Activated CD4-positive, CD25-positive, alpha-beta regulatory T cell treated with anti-CD3 and anti-CD28 coated beads, Interleukin-2, amount 50 U/mL, for 16 hours (primary cell): ENCODE measurements around the gene ZNF101.
"Not testable (repeated sequence)": the region's sequence is repeated elsewhere in the genome, so short reads cannot be mapped to it uniquely, and the experiment has no call there.

Experiments
- DNase-seq: peaks from one replicate; pipeline ENCODE4 v3.0.0-alpha.2; 2020; ENCODE audit warnings: low read depth, low spot score

The ZNF101 gene

DNA sequence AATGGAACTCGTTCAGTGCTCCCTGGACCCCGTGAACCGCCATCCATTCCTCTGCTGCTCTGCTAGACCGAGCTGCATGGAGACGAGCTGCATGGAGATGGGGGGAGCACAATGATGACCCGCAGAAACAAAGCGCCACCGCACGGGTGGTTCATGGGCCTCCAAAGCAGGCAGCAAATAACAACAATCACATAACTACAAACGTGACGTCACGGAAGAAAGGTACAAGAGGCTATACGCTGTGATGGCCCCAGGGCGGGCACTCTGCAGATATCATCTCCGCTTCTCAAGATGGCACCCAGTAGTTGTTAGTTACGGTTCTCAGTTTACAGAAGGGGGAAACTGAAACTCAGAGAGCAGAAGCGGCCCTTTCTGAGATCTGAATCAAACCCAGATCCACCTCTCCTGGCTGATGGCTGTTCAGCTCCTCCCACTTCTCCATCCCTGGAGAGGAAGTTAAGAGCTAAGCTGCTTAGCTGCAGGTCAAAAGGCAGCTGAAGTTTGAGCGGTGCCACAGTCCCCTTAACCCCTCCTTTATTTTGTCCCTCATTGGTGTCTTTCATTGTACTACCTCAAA lies 6.9 kb upstream of the ZNF101 start:
- DNase-seq = no peak

DNA sequence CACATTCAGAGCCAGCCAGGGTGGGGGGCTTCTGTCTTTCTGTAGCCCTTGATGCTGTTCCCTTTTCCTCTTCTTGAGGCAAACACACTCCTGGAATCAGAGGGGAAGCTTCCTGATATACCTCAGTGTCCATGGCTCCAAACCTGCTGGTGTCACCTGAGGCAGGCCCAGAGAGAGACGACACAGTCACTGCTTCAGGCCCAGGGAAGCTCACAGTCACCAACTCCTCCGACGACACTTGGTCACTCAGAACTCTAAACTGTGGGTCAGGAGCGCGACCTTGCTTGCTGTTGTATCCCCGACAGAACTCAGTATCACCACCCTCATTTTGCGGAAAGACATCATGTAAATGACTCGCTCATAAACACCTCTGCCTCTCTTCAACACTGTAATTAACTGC lies 6.3 kb upstream of the ZNF101 start:
- no peak for DNase-seq

DNA sequence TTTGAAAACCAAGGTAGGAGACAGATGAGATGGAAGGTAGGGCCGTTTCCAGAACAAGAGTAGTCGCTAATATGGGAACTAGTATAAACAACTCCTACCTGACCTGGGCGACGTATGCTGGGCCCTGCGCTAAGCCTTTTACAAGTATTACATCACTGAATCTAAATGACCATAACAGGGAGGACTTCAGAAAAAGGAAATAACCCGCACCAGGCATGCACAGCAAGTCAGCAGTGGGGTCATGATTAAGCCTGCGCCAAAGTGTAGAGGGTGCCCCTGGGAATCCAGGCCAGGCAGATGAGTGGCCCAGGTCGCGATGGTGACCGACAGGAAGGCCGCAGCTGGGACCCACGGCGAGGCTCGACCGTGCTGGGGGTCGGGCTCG lies 5.8 kb upstream of the ZNF101 start:
- no peak for DNase-seq

DNA sequence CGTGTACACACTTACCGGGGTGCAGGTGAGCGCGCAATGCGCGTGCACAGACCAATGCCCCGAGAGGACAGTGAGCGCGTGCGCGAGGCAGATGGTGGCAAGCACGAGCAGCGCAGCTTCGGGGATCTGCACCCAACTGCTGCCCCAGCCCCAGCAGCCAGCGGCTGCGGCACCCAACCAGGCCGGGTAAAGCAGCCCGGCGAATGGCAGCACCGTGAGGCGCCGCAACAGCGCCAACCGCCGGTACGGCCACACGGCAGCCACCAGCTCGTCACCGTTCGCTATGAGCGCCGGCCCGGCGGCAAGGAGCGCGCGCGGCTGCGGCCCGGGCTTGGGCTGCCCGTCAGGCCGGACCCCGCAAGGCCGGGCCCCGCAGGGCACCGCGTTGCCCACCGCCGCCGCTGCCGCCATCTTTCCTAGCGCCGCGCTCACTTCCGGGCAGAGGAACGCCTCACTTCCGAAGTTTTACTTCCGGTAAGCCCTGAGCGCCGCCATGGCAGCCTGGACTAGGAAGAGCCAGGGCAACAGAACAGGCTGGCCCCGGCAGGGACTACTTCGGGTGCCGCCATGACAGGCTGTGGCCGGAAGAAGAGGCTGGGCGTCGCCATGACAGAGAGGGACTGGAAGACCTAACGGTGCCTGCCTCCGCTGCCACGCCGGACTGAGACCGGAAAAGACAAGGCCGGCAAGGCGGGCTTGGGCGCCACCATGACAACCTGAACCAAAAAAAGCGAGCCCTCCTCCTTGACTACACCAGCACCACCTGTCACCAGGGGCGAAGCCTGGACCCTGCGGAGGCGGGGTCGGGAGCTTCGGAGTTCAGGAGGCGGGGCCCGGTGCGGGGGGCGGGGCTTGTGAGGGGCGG lies 5.2 kb upstream of the ZNF101 start, which contains the start of gene ATP13A1:
Gene ATP13A1 (minus strand): TSS at position 421 of the 865 bp plus-strand sequence. CDS start 10 bp downstream, at position 411.
- peak; percentile 90 for DNase-seq

DNA sequence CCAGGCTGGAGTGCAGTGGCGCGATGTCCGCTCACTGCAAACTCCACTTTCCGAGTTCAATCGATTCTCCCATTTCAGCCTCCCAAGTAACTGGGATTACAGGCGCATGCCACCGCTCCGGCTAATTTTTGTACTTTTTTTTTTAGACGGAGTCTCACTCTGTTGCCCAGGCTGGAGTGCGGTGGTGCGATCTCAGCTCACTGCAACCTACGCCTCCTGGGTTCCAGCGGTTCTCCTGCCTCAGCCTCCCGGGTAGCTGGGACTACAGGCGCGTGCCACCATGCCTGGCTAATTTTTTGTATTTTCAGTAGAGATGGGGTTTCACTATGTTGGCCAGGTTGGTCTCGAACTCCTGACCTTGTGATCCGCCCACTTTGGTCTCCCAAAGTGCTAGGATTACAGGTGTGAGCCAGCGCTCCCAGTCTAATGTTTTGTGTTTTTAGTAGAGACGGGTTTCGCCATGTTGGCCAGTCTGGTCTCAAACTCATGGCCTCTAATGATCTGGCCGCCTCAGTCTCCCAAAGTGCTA lies 3.2 kb upstream of the ZNF101 start:
- not testable (repeated sequence) for DNase-seq

DNA sequence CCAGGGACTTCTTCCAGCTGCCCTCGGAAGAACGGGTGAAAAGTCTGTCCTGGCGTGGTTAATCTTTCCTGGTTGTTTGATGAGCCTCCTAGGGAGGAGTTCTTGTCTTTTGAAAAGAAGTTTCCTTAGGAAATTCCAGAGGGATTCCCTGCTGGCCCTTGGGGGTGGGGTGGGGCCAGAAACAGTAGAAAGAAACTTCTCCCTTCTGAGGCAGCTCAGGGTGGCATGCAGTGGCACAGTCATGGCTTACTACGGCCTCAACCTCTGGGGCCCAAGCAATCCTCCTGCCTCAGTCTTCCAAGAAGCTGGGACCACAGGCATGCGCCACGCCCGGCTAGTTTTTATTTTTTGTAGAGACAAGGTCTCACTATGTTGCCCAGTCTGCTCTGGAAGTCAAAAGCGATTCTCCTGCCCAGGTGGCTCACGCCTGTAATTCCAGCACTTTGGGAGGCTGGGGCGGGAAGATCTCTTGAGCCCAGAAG lies 1.5 kb downstream of the ZNF101 start:
- DNase-seq = no peak

DNA sequence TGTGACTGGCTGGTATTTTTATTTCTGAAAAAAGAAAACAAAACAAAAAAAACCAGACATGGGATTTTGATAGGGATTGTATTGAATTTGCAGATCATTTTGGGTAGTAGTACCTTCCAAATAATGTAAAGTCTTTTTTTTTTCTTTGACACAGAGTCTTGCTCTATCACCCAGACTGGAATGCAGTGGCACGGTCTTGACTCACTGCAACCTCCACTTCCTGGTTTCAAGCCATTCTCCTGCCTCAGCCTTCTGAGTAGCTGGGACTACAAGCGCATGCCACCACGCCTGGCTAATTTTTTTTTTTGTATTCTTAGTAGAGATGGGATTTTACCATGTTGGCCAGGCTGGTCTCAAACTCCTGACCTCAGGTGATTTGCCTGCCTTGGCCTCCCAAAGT lies 4.2 kb downstream of the ZNF101 start:
- no peak for DNase-seq

DNA sequence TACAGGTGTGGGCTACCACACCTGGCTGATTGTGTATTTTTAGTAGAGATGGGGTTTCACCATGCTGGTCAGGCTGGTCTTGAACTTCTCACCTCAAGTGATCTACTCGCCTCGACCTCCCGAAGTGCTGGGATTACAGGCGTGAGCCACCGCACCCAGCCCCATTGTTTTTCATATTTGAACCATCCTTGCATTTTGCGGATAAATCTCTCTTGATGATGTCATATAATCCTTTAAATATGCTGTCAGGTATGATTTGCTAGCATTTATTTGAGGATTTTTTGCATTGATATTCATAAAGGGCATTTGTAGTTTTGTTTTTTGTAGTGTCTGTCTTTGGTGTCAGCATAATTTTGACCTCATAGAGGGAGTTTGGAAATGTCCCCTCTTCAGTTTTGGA lies 5.7 kb downstream of the ZNF101 start:
- no peak for DNase-seq

DNA sequence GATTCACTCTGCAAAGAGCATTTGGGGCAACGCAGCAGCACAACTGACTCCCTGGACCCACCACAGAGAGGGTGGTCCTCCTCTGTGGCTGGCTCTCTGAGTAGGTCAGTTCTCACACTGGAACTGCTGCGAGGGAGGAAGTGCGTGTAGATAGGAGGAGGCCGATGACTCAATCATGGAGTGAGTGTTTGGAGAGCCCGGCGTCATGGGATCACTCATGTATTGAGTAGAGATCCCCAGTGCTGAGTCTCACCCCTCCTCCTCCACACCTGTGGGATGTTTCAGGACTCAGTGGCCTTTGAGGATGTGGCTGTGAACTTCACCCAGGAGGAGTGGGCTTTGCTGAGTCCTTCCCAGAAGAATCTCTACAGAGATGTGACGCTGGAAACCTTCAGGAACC lies 8.9 kb downstream of the ZNF101 start:
- no peak for DNase-seq

DNA sequence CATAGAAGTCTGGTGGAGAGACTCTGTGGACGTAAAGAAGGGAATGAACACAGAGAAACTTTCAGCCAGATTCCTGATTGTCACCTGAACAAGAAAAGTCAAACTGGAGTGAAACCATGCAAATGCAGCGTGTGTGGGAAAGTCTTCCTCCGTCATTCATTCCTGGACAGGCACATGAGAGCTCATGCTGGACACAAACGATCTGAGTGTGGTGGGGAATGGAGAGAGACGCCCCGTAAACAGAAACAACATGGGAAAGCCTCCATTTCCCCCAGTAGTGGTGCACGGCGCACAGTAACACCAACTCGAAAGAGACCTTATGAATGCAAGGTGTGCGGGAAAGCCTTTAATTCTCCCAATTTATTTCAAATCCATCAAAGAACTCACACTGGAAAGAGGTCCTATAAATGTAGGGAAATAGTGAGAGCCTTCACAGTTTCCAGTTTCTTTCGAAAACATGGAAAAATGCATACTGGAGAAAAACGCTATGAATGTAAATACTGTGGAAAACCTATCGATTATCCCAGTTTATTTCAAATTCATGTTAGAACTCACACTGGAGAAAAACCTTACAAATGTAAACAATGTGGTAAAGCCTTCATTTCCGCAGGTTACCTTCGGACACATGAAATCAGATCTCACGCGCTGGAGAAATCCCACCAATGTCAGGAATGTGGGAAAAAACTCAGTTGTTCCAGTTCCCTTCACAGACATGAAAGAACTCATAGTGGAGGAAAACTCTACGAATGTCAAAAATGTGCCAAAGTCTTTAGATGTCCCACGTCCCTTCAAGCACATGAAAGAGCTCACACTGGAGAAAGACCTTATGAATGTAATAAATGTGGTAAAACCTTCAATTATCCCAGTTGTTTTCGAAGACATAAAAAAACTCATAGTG lies 10.8 kb downstream of the ZNF101 start:
- no peak for DNase-seq

DNA sequence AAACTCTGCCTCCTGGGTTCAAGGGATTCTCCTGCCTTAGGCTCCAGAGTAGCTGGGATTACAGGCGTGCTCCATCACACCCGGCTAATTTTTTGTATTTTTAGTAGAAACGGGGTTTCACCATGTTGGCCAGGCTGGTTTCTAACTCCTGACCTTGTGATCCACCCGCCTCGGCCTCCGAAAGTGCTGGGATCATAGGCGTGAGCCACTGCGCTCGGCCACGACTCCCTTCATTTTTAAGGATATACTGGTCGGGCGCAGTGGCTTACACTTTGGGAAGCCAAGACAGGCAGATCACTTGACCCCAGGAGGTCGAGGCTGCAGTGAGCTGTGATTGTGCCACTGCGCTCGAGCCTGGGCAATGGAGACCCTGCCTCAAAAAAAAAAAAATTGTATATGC lies 17.5 kb downstream of the ZNF101 start:
- not testable (repeated sequence) for DNase-seq

DNA sequence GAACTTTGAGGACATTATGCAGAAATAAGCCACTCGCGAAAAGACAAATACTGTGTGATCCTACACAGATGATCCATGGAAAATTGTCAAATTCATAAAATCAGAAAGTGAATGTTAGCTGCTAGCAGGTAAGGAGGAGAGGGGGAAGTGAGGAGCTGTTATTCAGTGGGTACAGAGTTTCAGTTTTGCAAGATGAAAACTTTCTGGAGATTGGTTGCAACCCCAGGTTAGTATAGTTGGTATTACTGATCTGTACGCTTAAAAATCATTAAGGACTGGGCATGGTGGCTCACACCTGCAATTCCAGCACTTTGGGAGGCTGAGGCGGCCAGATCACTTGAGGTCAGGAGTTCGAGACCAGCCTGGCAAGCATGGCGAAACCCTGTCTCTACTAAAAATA lies 17.9 kb downstream of the ZNF101 start:
- DNase-seq = no peak

DNA sequence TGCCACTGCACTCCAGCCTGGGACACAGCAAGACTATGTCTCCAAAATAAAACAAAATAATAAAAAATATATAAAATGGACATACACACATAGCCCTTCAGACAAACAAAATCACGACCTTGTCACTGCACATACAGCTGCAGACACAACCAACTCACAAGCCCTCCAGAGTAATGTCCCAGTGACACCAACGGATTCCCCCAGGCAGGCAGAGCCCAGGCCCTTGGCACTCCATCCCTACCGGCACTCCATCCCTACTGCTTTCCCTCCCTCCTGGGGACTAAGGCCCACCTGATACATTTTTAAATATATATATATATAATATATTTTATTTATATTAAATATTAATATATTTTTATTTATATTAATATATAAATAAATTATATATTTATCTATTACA lies 18.5 kb downstream of the ZNF101 start:
- no peak for DNase-seq

DNA sequence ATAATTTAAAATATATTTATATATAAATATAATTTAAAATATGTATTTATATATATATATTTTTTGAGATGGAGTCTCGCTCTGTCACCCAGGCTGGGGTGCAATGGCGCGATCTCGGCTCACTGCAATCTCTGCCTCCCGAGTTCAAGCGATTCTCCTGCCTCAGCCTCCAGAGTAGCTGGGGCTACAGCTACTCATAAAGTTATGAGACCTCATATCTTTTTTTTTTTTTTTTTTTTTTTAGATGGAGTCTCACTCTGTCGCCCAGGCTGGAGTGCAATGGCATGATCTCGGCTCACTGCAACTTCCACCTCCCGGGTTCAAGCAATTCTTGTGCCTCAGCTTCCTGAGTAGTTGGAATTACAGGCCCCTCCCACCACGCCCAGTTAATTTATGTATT lies 20.4 kb downstream of the ZNF101 start:
- DNase-seq = not testable (repeated sequence)

DNA sequence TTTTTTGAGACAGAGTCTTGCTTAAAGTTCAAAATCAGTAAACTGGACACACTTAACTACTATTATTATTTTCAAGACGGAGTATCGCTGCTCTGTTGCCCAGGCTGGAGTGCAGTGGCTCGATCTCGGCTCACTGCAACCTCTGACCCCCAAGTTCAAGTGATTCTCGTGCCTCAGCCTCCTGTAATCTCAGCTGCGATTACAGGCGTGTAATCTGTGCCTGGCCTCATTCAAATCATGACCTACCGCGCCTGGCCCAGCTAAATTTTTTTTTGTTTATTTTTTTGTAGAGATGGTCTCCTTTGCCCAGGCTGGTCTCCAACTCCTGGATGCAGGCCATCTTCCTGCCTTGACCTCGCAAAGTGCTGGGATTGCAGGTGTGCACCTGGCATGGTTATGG lies 23.0 kb downstream of the ZNF101 start:
- no peak for DNase-seq

DNA sequence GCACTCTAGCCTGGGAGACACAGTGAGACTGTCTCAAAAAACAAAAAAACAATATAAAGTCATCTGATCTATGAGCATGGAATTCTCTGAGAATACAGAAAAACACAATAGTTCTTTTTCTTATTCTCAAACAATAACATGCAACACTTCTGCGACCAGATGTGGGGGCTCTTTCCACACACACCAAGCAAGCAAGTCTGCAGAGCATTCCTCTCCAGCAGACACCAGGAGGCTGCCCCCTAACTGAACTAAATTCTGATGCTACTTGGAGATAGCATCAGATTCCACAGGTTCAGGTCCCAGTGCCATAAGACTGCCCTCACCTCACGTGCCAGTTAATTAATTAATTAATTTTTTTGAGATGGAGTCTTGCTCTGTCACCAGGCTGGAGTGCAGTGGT lies 27.7 kb downstream of the ZNF101 start:
- DNase-seq = no peak

DNA sequence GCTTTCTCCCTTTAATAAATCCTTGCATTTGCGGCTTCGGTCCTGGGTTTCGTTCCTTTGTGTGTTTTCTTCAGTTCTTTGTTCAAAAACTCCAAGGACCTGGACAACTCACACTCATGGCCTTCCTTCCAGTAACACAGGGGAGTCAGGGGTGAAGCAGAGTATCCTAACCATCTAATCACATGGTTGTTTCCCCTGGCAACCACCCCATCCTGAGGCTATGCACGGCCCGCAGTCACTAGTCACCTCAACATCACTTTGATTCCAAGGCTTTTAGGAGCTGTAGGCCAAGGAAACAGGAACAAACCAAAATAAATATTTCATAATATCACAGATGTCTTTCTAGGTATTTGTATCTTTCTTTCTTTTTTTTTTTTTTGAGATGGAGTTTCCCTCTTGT lies 28.9 kb downstream of the ZNF101 start:
- DNase-seq = no peak

DNA sequence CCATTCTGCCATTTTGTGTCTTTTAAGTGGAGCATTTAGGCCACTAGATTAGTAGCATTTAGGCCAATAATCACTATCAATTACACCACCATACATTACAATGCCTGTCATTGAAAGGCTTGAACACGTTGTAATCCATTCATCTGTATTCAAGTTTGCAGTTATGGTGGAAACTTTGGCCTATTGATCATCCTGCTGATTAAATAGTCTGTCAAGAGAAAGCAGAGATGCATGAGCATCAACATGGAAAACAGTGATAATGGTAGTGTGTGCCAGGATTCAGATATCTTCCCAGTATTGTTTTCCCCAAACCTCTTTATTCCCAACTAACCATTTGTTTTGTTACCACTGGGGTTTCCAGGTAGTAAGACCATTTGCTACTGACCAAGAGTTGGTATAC lies 31.9 kb downstream of the ZNF101 start:
- DNase-seq = not testable (repeated sequence)

DNA sequence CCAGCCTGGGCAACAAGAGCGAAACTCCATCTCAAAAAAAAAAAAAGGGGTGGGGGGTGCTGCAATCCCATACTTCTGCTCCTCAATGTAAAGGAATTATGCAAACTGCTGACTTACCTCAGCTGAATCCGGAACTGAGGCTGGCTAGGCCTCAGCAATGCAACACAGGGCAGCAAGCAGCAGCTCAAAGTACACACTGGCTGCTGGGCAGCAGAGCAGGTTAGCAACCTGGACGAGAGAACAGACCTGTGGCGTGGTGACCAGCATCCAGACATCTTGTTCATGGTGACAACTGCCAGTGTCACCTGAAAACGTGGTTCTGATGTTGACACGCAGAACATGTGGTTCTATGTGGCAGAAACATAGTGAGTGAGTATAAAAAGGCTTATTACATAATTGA lies 36.2 kb downstream of the ZNF101 start:
- no peak for DNase-seq

DNA sequence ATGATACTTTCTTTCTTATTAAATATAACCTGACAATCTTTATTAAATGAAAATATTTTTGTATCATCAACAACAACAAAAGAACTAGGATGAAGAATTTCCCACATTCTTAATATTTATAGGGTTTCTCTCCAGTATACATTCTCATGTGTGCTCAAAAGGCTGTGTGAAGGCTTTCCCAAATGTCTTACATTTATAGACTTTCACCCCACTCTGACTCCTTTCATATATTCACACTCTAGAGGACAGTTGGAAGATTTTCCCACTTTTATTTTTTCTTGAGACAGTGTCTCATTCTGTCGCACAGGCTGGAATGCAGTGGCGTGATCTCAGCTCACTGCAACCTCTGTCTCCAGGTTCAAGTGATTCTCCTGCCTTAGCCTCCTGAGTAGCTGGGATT lies 41.9 kb downstream of the ZNF101 start:
- DNase-seq = no peak

DNA sequence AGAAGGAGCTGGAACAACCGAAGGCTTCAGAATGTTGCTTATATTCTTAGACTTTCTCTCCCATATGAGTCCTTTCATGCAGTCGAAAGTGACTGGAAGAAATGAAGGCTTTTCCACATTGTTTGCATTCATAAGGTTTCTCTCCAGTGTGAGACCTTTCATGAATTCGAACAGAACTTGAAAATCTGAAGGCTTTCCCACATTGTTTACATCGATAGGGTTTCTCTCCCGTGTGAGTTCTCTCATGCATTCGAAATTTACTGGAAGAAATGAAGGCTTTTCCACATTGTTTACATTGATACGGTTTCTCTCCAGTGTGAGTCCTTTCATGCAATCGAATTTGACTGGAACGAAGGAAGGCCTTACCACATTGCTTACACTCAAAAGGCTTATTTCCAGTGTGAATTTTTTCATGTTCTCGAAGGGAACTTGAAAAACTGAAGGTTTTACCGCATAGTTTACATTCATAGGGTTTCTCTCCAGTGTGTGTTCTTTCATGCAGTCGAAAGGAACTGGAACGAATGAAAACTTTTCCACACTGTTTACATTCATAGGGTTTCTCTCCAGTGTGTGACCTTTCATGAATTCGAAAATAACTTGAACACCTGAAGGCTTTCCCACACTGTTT lies 42.8 kb downstream of the ZNF101 start:
- no peak for DNase-seq
